ENCODE measurements around the gene HSD11B2.

HSD11B2 gene

DNA sequence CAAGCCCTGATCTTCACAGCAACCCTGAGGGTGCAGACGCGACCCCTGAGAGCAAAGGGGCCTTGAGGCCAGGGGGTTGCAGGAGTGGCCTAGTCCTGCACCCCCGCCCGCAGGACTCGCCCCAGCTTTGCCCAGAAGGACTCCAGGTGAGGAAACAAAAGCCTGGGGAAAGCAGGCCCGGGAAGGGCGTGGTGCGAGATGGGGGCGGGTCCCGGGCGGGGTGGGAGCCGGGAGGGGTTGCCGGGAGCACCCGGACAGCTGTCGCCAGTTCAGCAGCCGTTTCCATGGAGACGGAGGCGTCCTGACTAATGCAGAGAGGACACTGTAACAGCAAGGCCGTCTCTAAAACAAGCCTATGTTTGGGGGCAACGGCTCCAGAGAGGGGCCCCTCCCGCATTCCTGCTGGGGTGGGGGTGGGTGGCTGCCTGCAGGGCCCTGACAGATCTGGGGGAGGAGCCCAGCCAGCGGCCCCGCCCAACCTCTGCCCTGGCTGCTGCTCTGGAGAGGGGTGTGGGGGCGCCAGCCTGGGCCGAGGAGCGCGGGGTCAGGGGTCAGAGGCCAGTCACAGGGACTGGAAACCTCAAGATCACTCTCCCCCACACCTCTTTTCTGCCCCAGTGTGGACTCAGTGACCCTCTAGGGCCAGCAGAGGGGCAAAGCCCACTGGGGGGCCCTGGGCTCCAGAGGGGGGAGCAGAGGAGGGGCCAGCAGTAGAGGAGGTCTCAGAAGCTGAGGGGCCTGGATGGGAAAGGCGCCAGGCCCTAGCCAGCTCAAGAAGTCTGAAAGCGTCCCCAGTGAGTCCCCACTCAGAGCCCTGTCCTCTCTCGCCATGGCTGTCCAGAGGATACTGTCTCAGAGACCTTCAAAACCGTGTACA is 34.5 kb upstream of the HSD11B2 start:
- peak; percentile 79 to 87 for DNase-seq
- Histone ChIP-seq H3K4ac (ENCODE audit: low read depth, low read length) (no peak overlapping the region), H2BK12ac (ENCODE audit: low read length) (no peak overlapping the region), H3K36me3 (ENCODE audit: control insufficient read depth in 1 of 2, insufficient read depth in 2 of 2, low read length in 2 of 2) (no peaks in the 10 kb centered on the region), H4K91ac (ENCODE audit: low read depth, low read length) (no peak overlapping the region), H3K4me2 (ENCODE audit: low read length) (peak overlapping the region; percentile 19), H3K9me3 (ENCODE audit: insufficient read depth, low read depth, low read length) (peaks cover 2% of the 10 kb centered on the region), H2AK5ac (ENCODE audit: low read length) (no peak overlapping the region), H4K8ac (ENCODE audit: low read depth, low read length) (no peak overlapping the region), H3K14ac (ENCODE audit: low read length) (no peak overlapping the region), H3K23ac (ENCODE audit: low read length) (no peak overlapping the region), H2BK5ac (ENCODE audit: low read depth, low read length, poor library complexity) (no peak overlapping the region), H3K79me2 (ENCODE audit: control insufficient read depth, insufficient read depth, low read length, poor library complexity) (no peaks in the 10 kb centered on the region), H3K4me3 (ENCODE audit: low read depth, low read length) (no peak overlapping the region), H4K12ac (ENCODE audit: low read depth, low read length) (no peak overlapping the region), H3K4me1 (ENCODE audit: control insufficient read depth in 1 of 2, insufficient read depth in 2 of 2, low read length in 2 of 2) (peaks cover 17 to 19% of the 10 kb centered on the region in 2 experiments), H3K18ac (ENCODE audit: low read length) (no peak overlapping the region), H3K27me3 (ENCODE audit: insufficient read depth, low read length) (peaks cover 33% of the 10 kb centered on the region), H2AFZ (ENCODE audit: insufficient read depth, low read length, poor library complexity) (no peak overlapping the region), H3K79me1 (ENCODE audit: low read length) (no peaks in the 10 kb centered on the region), H3K9ac (ENCODE audit: low read length) (no peak overlapping the region), H3K27ac (ENCODE audit: low read depth, low read length) (no peak overlapping the region), H2BK120ac (ENCODE audit: insufficient read depth, low read length, poor library complexity) (no peak overlapping the region)
- WGBS (ENCODE audit: extremely low coverage, insufficient coverage, insufficient read length) = no CpG with 5 or more reads among the region's 31 CpGs

DNA sequence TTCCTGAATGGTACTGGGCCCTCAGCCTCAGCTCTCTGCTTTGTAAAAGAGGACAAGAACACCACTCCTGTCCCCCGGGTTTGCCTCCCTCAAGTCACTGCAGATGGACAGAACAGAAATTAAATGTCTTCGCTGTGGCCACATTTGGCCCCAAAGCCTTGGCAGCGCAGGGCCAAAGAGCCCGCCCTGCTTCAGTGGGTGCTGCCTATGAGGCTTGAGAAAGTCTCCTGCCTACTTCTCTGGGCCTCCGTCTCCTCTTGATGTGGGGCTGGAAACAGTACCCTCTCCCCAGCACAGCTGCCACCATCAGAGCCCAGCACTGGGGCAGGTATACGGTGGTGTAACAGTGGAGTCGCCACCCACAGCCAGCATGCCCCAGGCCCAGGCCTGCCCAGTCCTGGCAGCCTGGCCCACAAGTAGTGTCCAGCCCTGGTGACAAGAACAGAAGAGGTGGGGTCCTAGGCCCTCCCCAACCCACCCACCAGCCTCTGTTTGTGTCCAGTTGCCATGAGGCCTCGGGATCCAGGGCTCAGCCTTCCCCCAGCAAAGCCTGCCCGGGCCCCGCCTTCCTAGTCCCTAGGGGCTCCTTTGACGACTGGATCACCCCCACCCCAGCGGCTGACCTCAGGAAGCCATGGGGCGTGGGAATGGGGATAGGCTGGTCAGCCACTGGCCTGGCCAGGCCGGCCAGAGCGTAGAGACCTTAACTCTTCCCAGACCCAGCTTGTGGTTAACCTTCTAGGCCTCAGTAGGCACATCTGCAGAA is 33.7 kb upstream of the HSD11B2 start:
- no peak overlapping the region for H3K4ac ChIP-seq (ENCODE audit: low read depth, low read length)
- H3K14ac ChIP-seq (ENCODE audit: low read length) = no peak overlapping the region
- H3K79me2 ChIP-seq (ENCODE audit: control insufficient read depth, insufficient read depth, low read length, poor library complexity) = no peaks in the 10 kb centered on the region
- no peak overlapping the region for H2AK5ac ChIP-seq (ENCODE audit: low read length)
- peak in 1 of 2 donors; percentile 40 for DNase-seq
- H2BK120ac ChIP-seq (ENCODE audit: insufficient read depth, low read length, poor library complexity) = no peak overlapping the region
- peaks cover 2% of the 10 kb centered on the region for H3K9me3 ChIP-seq (ENCODE audit: insufficient read depth, low read depth, low read length)
- no peak overlapping the region for H3K9ac ChIP-seq (ENCODE audit: low read length)
- peaks cover 33% of the 10 kb centered on the region for H3K27me3 ChIP-seq (ENCODE audit: insufficient read depth, low read length)
- H2BK5ac ChIP-seq (ENCODE audit: low read depth, low read length, poor library complexity) = no peak overlapping the region
- no peak overlapping the region for H4K91ac ChIP-seq (ENCODE audit: low read depth, low read length)
- no peak overlapping the region for H3K27ac ChIP-seq (ENCODE audit: low read depth, low read length)
- no peak overlapping the region for H4K12ac ChIP-seq (ENCODE audit: low read depth, low read length)
- no peak overlapping the region for H3K18ac ChIP-seq (ENCODE audit: low read length)
- H3K36me3 ChIP-seq (ENCODE audit: control insufficient read depth in 1 of 2, insufficient read depth in 2 of 2, low read length in 2 of 2) = no peaks in the 10 kb centered on the region
- no peaks in the 10 kb centered on the region for H3K79me1 ChIP-seq (ENCODE audit: low read length)
- no peak overlapping the region for H2BK12ac ChIP-seq (ENCODE audit: low read length)
- H3K4me1 ChIP-seq (ENCODE audit: control insufficient read depth in 1 of 2, insufficient read depth in 2 of 2, low read length in 2 of 2) = peaks cover 17 to 19% of the 10 kb centered on the region in 2 experiments
- no peak overlapping the region for H3K4me3 ChIP-seq (ENCODE audit: low read depth, low read length)
- H3K23ac ChIP-seq (ENCODE audit: low read length) = no peak overlapping the region
- no peak overlapping the region for H4K8ac ChIP-seq (ENCODE audit: low read depth, low read length)
- H3K4me2 ChIP-seq (ENCODE audit: low read length) = no peak overlapping the region
- WGBS (ENCODE audit: extremely low coverage, insufficient coverage, insufficient read length) = no CpG with 5 or more reads among the region's 15 CpGs
- no peak overlapping the region for H2AFZ ChIP-seq (ENCODE audit: insufficient read depth, low read length, poor library complexity)

DNA sequence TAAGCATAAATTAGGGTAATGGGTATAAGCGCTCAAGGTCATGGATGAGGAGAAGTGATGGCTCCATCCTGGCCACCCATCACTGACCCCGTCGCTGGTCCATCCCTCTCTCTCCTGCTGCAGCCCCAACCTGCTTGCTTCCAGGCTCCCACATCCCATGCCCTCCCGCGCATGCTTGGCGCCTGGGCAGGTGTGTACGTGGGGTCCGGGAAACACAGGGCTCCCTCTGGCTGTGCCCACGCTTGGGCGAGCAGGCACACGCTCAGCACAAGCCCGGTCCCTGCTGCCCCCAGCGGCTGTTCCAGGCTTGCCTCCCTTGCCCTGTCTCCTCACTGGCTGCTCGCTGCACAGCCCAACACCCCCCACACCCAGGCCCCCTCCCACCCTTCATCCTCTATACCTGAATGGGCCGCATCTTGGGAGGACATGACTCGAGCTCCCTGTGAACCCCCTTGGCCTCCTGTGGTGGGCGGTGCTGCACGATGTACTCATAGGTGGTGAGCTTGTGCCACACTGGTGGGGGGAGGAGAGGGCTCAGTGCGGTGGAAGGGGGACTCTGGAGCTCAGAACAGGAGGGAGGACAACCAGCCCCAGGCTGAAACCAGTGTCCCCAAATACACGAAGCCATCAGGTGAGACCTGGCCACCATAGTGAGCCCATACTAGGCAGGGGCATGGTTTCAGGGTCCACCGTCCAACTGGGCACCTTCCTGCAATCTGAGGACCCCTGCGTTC is 32.9 kb upstream of the HSD11B2 start:
- H3K14ac ChIP-seq (ENCODE audit: low read length) = no peak overlapping the region
- no peak overlapping the region for H3K27ac ChIP-seq (ENCODE audit: low read depth, low read length)
- no peak overlapping the region for H3K9ac ChIP-seq (ENCODE audit: low read length)
- H3K4ac ChIP-seq (ENCODE audit: low read depth, low read length) = no peak overlapping the region
- H4K8ac ChIP-seq (ENCODE audit: low read depth, low read length) = no peak overlapping the region
- no peak overlapping the region for H2AFZ ChIP-seq (ENCODE audit: insufficient read depth, low read length, poor library complexity)
- WGBS (ENCODE audit: extremely low coverage, insufficient coverage, insufficient read length) = no CpG with 5 or more reads among the region's 22 CpGs
- H2BK120ac ChIP-seq (ENCODE audit: insufficient read depth, low read length, poor library complexity) = no peak overlapping the region
- no peak overlapping the region for H4K12ac ChIP-seq (ENCODE audit: low read depth, low read length)
- no peaks in the 10 kb centered on the region for H3K79me2 ChIP-seq (ENCODE audit: control insufficient read depth, insufficient read depth, low read length, poor library complexity)
- no peak overlapping the region for H3K4me3 ChIP-seq (ENCODE audit: low read depth, low read length)
- no peaks in the 10 kb centered on the region for H3K36me3 ChIP-seq (ENCODE audit: control insufficient read depth in 1 of 2, insufficient read depth in 2 of 2, low read length in 2 of 2)
- H2BK12ac ChIP-seq (ENCODE audit: low read length) = no peak overlapping the region
- no peak overlapping the region for H2AK5ac ChIP-seq (ENCODE audit: low read length)
- H3K23ac ChIP-seq (ENCODE audit: low read length) = no peak overlapping the region
- no peak overlapping the region for H3K4me2 ChIP-seq (ENCODE audit: low read length)
- H3K79me1 ChIP-seq (ENCODE audit: low read length) = no peaks in the 10 kb centered on the region
- H3K9me3 ChIP-seq (ENCODE audit: insufficient read depth, low read depth, low read length) = peaks cover 2% of the 10 kb centered on the region
- no peak overlapping the region for H2BK5ac ChIP-seq (ENCODE audit: low read depth, low read length, poor library complexity)
- H3K4me1 ChIP-seq (ENCODE audit: control insufficient read depth in 1 of 2, insufficient read depth in 2 of 2, low read length in 2 of 2) = peaks cover 17 to 18% of the 10 kb centered on the region in 2 experiments
- no peak overlapping the region for H4K91ac ChIP-seq (ENCODE audit: low read depth, low read length)
- DNase-seq = no peak
- no peak overlapping the region for H3K18ac ChIP-seq (ENCODE audit: low read length)
- peaks cover 28% of the 10 kb centered on the region for H3K27me3 ChIP-seq (ENCODE audit: insufficient read depth, low read length)

DNA sequence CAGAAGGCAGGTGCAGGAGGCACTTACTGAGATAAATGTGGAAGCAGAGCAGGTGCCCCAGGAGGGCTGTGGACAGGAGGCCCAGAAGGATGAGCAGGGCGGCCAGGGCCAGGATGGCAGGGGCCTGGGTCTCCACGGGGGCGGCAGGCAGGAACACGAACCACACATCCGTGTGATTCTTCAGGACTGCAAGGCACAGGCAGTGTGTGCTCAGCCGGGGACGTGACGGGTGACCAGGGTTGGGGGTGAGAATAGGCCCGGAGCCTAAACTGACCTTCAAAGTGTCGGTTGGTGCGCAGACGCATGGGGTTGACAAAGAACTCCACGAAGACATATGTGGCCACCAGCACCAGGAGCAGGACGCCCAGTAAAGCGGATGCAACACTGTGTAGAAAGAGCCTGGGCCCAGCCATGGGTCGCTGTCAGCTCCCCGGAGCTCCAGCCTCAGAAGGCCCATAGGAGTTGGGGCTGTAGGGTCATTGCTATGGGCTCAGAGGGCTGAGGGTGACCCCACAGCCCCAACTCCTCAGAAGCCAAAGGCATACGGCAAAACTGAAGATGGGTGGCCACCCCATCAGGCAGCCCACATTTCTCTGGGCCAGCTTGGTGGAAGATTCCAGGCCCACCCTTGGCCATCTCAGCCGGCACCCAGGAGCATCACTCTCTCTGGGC is 32.2 kb upstream of the HSD11B2 start:
- Histone ChIP-seq H3K79me1 (ENCODE audit: low read length) (no peaks in the 10 kb centered on the region), H3K36me3 (ENCODE audit: control insufficient read depth in 1 of 2, insufficient read depth in 2 of 2, low read length in 2 of 2) (no peaks in the 10 kb centered on the region), H3K79me2 (ENCODE audit: control insufficient read depth, insufficient read depth, low read length, poor library complexity) (no peaks in the 10 kb centered on the region), H3K4me3 (ENCODE audit: low read depth, low read length) (no peak overlapping the region), H3K4ac (ENCODE audit: low read depth, low read length) (no peak overlapping the region), H4K8ac (ENCODE audit: low read depth, low read length) (no peak overlapping the region), H3K4me1 (ENCODE audit: control insufficient read depth in 1 of 2, insufficient read depth in 2 of 2, low read length in 2 of 2) (peaks cover 13 to 17% of the 10 kb centered on the region in 2 experiments), H3K14ac (ENCODE audit: low read length) (no peak overlapping the region), H3K18ac (ENCODE audit: low read length) (no peak overlapping the region), H4K91ac (ENCODE audit: low read depth, low read length) (no peak overlapping the region), H2BK5ac (ENCODE audit: low read depth, low read length, poor library complexity) (no peak overlapping the region), H2AK5ac (ENCODE audit: low read length) (no peak overlapping the region), H3K9ac (ENCODE audit: low read length) (no peak overlapping the region), H3K27me3 (ENCODE audit: insufficient read depth, low read length) (peaks cover 22% of the 10 kb centered on the region), H3K4me2 (ENCODE audit: low read length) (no peak overlapping the region), H2AFZ (ENCODE audit: insufficient read depth, low read length, poor library complexity) (no peak overlapping the region), H4K12ac (ENCODE audit: low read depth, low read length) (no peak overlapping the region), H3K27ac (ENCODE audit: low read depth, low read length) (no peak overlapping the region), H2BK120ac (ENCODE audit: insufficient read depth, low read length, poor library complexity) (no peak overlapping the region), H3K9me3 (ENCODE audit: insufficient read depth, low read depth, low read length) (peaks cover 2% of the 10 kb centered on the region), H3K23ac (ENCODE audit: low read length) (no peak overlapping the region), H2BK12ac (ENCODE audit: low read length) (no peak overlapping the region)
- no CpG with 5 or more reads among the region's 19 CpGs for WGBS (ENCODE audit: extremely low coverage, insufficient coverage, insufficient read length)
- no peak for DNase-seq

Measured in trophoblast cell (in vitro differentiated cells and primary cell).